H1 (cell line): ENCODE results near the gene ZNF695.
"Not testable (repeated sequence)": the region's sequence is repeated elsewhere in the genome, so short reads cannot be mapped to it uniquely, and the experiment has no call there.

Source experiments
- ASH2L ChIP-seq: fragments of 200-600, 300-600 bp; sonication (generic); IDR thresholded peaks from one replicate; pipeline ENCODE4 v1.7.1; 2017; ENCODE audit warnings: low read length
- CBX8 ChIP-seq: fragments of 300-800, 300-1000 bp; sonication (generic); IDR thresholded peaks from 2 replicates; pipeline ENCODE4 v1.7.1; 2016; ENCODE audit warnings: low read depth, low read length, borderline replicate concordance
- EP300 ChIP-seq, 2 experiments: IDR thresholded peaks; 1 replicate in 1 of 2; 2 replicates in 1 of 2; pipeline ENCODE4 v1.6.1; 2011 to 2012; ENCODE audit warnings: low read depth in 2 of 2, low read length in 2 of 2, mild to moderate bottlenecking in 2 of 2, borderline replicate concordance in 1 of 2, inconsistent platforms in 1 of 2, moderate library complexity in 1 of 2
- EZH2 ChIP-seq: fragments of 200-600 bp; sonication (generic); IDR thresholded peaks from 2 replicates; pipeline ENCODE4 v1.7.1; 2012; ENCODE audit warnings: low read depth, mild to moderate bottlenecking, moderate library complexity, low read length, inconsistent platforms; ENCODE audit not compliant: severe bottlenecking
- HDAC2 ChIP-seq, 2 experiments: fragments of 300-600 bp in 1 of 2; sonication (generic) in 1 of 2; IDR thresholded peaks; 2 replicates each; pipeline ENCODE4 v1.6.1; 2011 to 2012; ENCODE audit warnings: low read depth in 2 of 2, low read length in 2 of 2, mild to moderate bottlenecking in 2 of 2, moderate library complexity in 2 of 2, borderline replicate concordance in 1 of 2, inconsistent platforms in 1 of 2
- POLR2A ChIP-seq, 2 experiments: IDR thresholded peaks; 1 replicate in 1 of 2; 2 replicates in 1 of 2; pipeline ENCODE4 v1.6.1; 2011; ENCODE audit warnings: low read depth in 2 of 2, low read length in 2 of 2, mild to moderate bottlenecking in 2 of 2; ENCODE audit errors: control extremely low read depth in 1 of 2
- POLR2AphosphoS5 ChIP-seq: IDR thresholded peaks from 2 replicates; pipeline ENCODE4 v1.6.1; 2011; ENCODE audit warnings: low read depth, low read length
- RFX5 ChIP-seq: IDR thresholded peaks from 2 replicates; pipeline ENCODE4 v1.6.1; 2011; ENCODE audit warnings: low read depth, low read length, improper control_type of control experiment, borderline replicate concordance
- RXRA ChIP-seq: IDR thresholded peaks from 2 replicates; pipeline ENCODE4 v1.6.1; 2011; ENCODE audit warnings: low read depth, mild to moderate bottlenecking, low read length, moderate library complexity; ENCODE audit not compliant: insufficient read depth
- SRF ChIP-seq: IDR thresholded peaks from 2 replicates; pipeline ENCODE4 v1.6.1; 2011; ENCODE audit warnings: mild to moderate bottlenecking, low read depth, low read length, moderate library complexity
- SUZ12 ChIP-seq: fragments of 200-600 bp; sonication (generic); IDR thresholded peaks from 2 replicates; pipeline ENCODE4 v1.6.1; 2012; ENCODE audit warnings: mild to moderate bottlenecking, inconsistent platforms, low read length, moderate library complexity, mixed read lengths
- TEAD4 ChIP-seq: IDR thresholded peaks from 2 replicates; pipeline ENCODE4 v1.6.1; 2012; ENCODE audit warnings: low read depth, low read length, inconsistent platforms, mixed read lengths
- ZNF274 ChIP-seq: IDR thresholded peaks from 2 replicates; pipeline ENCODE4 v1.7.0; 2012; ENCODE audit warnings: low read length, borderline replicate concordance; ENCODE audit errors: extremely low read depth
- TF ChIP-seq, protein P1 (sequence below), 3 experiments: IDR thresholded peaks; 1 replicate in 2 of 3; 2 replicates in 1 of 3; pipeline versions ENCODE4 v1.5.1 to v1.6.1; 2011; ENCODE audit warnings: low read length in 3 of 3, mild to moderate bottlenecking in 3 of 3, inconsistent platforms in 2 of 3, low read depth in 1 of 3, moderate library complexity in 1 of 3; ENCODE audit not compliant: insufficient read depth in 1 of 3; ENCODE audit errors: control extremely low read depth in 1 of 3

DNA sequence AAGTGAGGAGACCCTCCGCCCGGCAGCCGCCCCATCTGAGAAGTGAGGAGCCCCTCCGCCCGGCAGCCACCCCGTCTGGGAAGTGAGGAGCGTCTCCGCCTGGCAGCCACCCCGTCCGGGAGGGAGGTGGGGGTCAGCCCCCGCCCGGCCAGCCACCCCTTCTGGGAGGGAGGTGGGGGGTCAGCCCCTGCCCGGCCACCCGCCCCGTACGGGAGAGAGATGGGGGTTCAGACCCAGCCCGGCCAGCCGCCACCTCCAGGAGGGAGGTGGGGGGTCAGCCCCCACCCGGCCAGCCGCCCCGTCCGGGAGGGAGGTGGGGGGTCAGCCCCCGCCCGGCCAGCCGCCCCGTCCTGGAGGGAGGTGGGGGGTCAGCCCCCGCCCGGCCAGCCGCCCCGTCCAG, 24.4 kb upstream of the ZNF695 start:
- not testable (repeated sequence) for TF ChIP-seq ZNF274; EP300 (IDR thresholded peaks at IDR 0.05; ENCODE audit: borderline replicate concordance in 1 of 2, low read depth in 2 of 2, low read length in 2 of 2); HDAC2 (IDR thresholded peaks at IDR 0.05; ENCODE audit: borderline replicate concordance in 1 of 2, low read depth in 2 of 2, low read length in 2 of 2); SRF; EZH2; TEAD4; ASH2L; RFX5; RXRA; SUZ12; POLR2AphosphoS5; CBX8; POLR2A (IDR thresholded peaks at IDR 0.05; ENCODE audit: control extremely low read depth in 1 of 2, low read depth in 2 of 2, low read length in 2 of 2)
- TF ChIP-seq, protein P1, sequence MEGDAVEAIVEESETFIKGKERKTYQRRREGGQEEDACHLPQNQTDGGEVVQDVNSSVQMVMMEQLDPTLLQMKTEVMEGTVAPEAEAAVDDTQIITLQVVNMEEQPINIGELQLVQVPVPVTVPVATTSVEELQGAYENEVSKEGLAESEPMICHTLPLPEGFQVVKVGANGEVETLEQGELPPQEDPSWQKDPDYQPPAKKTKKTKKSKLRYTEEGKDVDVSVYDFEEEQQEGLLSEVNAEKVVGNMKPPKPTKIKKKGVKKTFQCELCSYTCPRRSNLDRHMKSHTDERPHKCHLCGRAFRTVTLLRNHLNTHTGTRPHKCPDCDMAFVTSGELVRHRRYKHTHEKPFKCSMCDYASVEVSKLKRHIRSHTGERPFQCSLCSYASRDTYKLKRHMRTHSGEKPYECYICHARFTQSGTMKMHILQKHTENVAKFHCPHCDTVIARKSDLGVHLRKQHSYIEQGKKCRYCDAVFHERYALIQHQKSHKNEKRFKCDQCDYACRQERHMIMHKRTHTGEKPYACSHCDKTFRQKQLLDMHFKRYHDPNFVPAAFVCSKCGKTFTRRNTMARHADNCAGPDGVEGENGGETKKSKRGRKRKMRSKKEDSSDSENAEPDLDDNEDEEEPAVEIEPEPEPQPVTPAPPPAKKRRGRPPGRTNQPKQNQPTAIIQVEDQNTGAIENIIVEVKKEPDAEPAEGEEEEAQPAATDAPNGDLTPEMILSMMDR (IDR thresholded peaks at IDR 0.05; ENCODE audit: control extremely low read depth in 1 of 3, insufficient read depth in 1 of 3, low read depth in 1 of 3, low read length in 3 of 3) = not testable (repeated sequence)
